ENCODE results near the gene PTER.

PTER gene

GRCh38 chr10:16519250-16519907 lies 82.6 kb downstream of the PTER start:
- H3K4me3 ChIP-seq (ENCODE audit: low read depth, low read length), result no peak overlapping the region
- TF ChIP-seq MYC (IDR thresholded peaks at IDR 0.05; ENCODE audit: low read depth, low read length) (no peak), POLR2A (IDR thresholded peaks at IDR 0.05; ENCODE audit: extremely low read depth, insufficient read length) (no peak), CTCF (IDR thresholded peaks at IDR 0.05; ENCODE audit: low read depth, low read length) (no peak), MAX (IDR thresholded peaks at IDR 0.05; ENCODE audit: low read depth, low read length) (no peak)

GRCh38 chr10:16519908-16520861 lies 83.4 kb downstream of the PTER start:
- TF ChIP-seq MAX (IDR thresholded peaks at IDR 0.05; ENCODE audit: low read depth, low read length), result no peak
- TF ChIP-seq MYC (IDR thresholded peaks at IDR 0.05; ENCODE audit: low read depth, low read length), result no peak
- TF ChIP-seq POLR2A (IDR thresholded peaks at IDR 0.05; ENCODE audit: extremely low read depth, insufficient read length), result no peak
- H3K4me3 ChIP-seq (ENCODE audit: low read depth, low read length), result no peak overlapping the region
- no peak for DNase-seq (ENCODE audit: low read depth)

More at GRCh38 chr10:16519250-16519907, 82.6 kb downstream of the PTER start:
- no peak for DNase-seq (ENCODE audit: low read depth)

- no peak overlapping the region for H3K4me3 ChIP-seq (ENCODE audit: low read depth, low read length)
- no peak for DNase-seq (ENCODE audit: low read depth)
- no peak for TF ChIP-seq MYC (IDR thresholded peaks at IDR 0.05; ENCODE audit: low read depth, low read length)
- no peak for TF ChIP-seq CTCF (IDR thresholded peaks at IDR 0.05; ENCODE audit: low read depth, low read length)
- no peak for TF ChIP-seq POLR2A (IDR thresholded peaks at IDR 0.05; ENCODE audit: extremely low read depth, insufficient read length)
- no peak for TF ChIP-seq MAX (IDR thresholded peaks at IDR 0.05; ENCODE audit: low read depth, low read length)
These were observed 84.1 kb downstream of the PTER start for GRCh38 chr10:16520900-16521299.

- TF ChIP-seq MAX (IDR thresholded peaks at IDR 0.05; ENCODE audit: low read depth, low read length) (no peak), CTCF (IDR thresholded peaks at IDR 0.05; ENCODE audit: low read depth, low read length) (no peak), POLR2A (IDR thresholded peaks at IDR 0.05; ENCODE audit: extremely low read depth, insufficient read length) (no peak), MYC (IDR thresholded peaks at IDR 0.05; ENCODE audit: low read depth, low read length) (no peak)
- no peak for DNase-seq (ENCODE audit: low read depth)
- H3K4me3 ChIP-seq (ENCODE audit: low read depth, low read length), result no peak within 1 kb of the TSS
These were observed 84.7 kb downstream of the PTER start, which contains the start of gene C1QL3 for GRCh38 chr10:16521311-16522016. Gene C1QL3, minus strand, starts transcription at chr10:16521879. Its CDS starts 814 bp downstream, at chr10:16521065.

GRCh38 chr10:16527452-16527851 lies 90.6 kb downstream of the PTER start:
- TF ChIP-seq POLR2A (IDR thresholded peaks at IDR 0.05; ENCODE audit: extremely low read depth, insufficient read length) (no peak), MYC (IDR thresholded peaks at IDR 0.05; ENCODE audit: low read depth, low read length) (no peak), MAX (IDR thresholded peaks at IDR 0.05; ENCODE audit: low read depth, low read length) (no peak), CTCF (IDR thresholded peaks at IDR 0.05; ENCODE audit: low read depth, low read length) (no peak)
- DNase-seq (ENCODE audit: low read depth), result no peak
- H3K4me3 ChIP-seq (ENCODE audit: low read depth, low read length), result no peak overlapping the region

All from NB4 (cell line).